ENCODE data around the gene PRSS33.

The PRSS33 gene

GRCh38 chr16:2795395-2796143 is 8.2 kb upstream of the PRSS33 start:
- H3K36me3 ChIP-seq (ENCODE audit: control insufficient read depth, insufficient read depth, low read length): no peaks in the 10 kb centered on the region
- H3K27ac ChIP-seq (ENCODE audit: low read depth, low read length, severe bottlenecking): no peak overlapping the region
- WGBS, 2 experiments (ENCODE audit: insufficient coverage in 2 of 2): 79 to 91% methylated on average over 5 of the region's 7 CpGs
- H3K4me3 ChIP-seq (ENCODE audit: extremely low read depth, insufficient read depth, low read length, poor library complexity, severe bottlenecking): no peak overlapping the region
- peaks cover 7% of the 10 kb centered on the region for H3K4me1 ChIP-seq (ENCODE audit: control insufficient read depth, insufficient read depth, low read length, poor library complexity, severe bottlenecking)
- no peaks in the 10 kb centered on the region for H3K9me3 ChIP-seq (ENCODE audit: control insufficient read depth, low read length)

GRCh38 chr16:2792940-2793339 is 5.6 kb upstream of the PRSS33 start:
- Histone ChIP-seq H3K4me3 (ENCODE audit: extremely low read depth, insufficient read depth, low read length, poor library complexity, severe bottlenecking) (no peak overlapping the region), H3K36me3 (ENCODE audit: control insufficient read depth, insufficient read depth, low read length) (no peaks in the 10 kb centered on the region), H3K4me1 (ENCODE audit: control insufficient read depth, insufficient read depth, low read length, poor library complexity, severe bottlenecking) (peaks cover 7% of the 10 kb centered on the region), H3K9me3 (ENCODE audit: control insufficient read depth, low read length) (no peaks in the 10 kb centered on the region), H3K27ac (ENCODE audit: low read depth, low read length, severe bottlenecking) (no peak overlapping the region)
- WGBS, 2 experiments (ENCODE audit: insufficient coverage in 2 of 2): 78 to 96% methylated on average over 3 to 5 of the region's 10 CpGs

- H3K36me3 ChIP-seq (ENCODE audit: control insufficient read depth, insufficient read depth, low read length): no peaks in the 10 kb centered on the region
- no peaks in the 10 kb centered on the region for H3K9me3 ChIP-seq (ENCODE audit: control insufficient read depth, low read length)
- H3K4me1 ChIP-seq (ENCODE audit: control insufficient read depth, insufficient read depth, low read length, poor library complexity, severe bottlenecking): peaks cover 7% of the 10 kb centered on the region
- WGBS, 2 experiments (ENCODE audit: insufficient coverage in 2 of 2): 87 to 90% methylated on average over 5 to 8 of the region's 8 CpGs
- H3K27ac ChIP-seq (ENCODE audit: low read depth, low read length, severe bottlenecking): no peak overlapping the region
- no peak overlapping the region for H3K4me3 ChIP-seq (ENCODE audit: extremely low read depth, insufficient read depth, low read length, poor library complexity, severe bottlenecking)
These were observed 3.8 kb upstream of the PRSS33 start for GRCh38 chr16:2791174-2791573.

- Histone ChIP-seq H3K27ac (ENCODE audit: low read depth, low read length, severe bottlenecking) (no peak overlapping the region), H3K4me3 (ENCODE audit: extremely low read depth, insufficient read depth, low read length, poor library complexity, severe bottlenecking) (no peak overlapping the region)
- 100% methylated on average over 4 of the region's 5 CpGs; no CpG with 5 or more reads in 1 of the 2 experiments for WGBS, 2 experiments (ENCODE audit: insufficient coverage in 2 of 2)
These were observed 3.3 kb upstream of the PRSS33 start for GRCh38 chr16:2790631-2791030.

GRCh38 chr16:2787961-2788360 is 601 bp upstream of the PRSS33 start:
- WGBS, 2 experiments (ENCODE audit: insufficient coverage in 2 of 2): 51 to 64% methylated on average over 7 of the region's 7 CpGs
- Histone ChIP-seq H3K27ac (ENCODE audit: low read depth, low read length, severe bottlenecking) (no peak overlapping the region), H3K9me3 (ENCODE audit: control insufficient read depth, low read length) (no peaks in the 10 kb centered on the region), H3K4me3 (ENCODE audit: extremely low read depth, insufficient read depth, low read length, poor library complexity, severe bottlenecking) (no peak overlapping the region), H3K4me1 (ENCODE audit: control insufficient read depth, insufficient read depth, low read length, poor library complexity, severe bottlenecking) (no peaks in the 10 kb centered on the region), H3K36me3 (ENCODE audit: control insufficient read depth, insufficient read depth, low read length) (no peaks in the 10 kb centered on the region)

More at GRCh38 chr16:2790631-2791030, 3.3 kb upstream of the PRSS33 start:
- H3K36me3 ChIP-seq (ENCODE audit: control insufficient read depth, insufficient read depth, low read length): no peaks in the 10 kb centered on the region
- H3K4me1 ChIP-seq (ENCODE audit: control insufficient read depth, insufficient read depth, low read length, poor library complexity, severe bottlenecking): peaks cover 2% of the 10 kb centered on the region
- no peaks in the 10 kb centered on the region for H3K9me3 ChIP-seq (ENCODE audit: control insufficient read depth, low read length)

- Histone ChIP-seq H3K4me1 (ENCODE audit: control insufficient read depth, insufficient read depth, low read length, poor library complexity, severe bottlenecking) (no peaks in the 10 kb centered on the region), H3K36me3 (ENCODE audit: control insufficient read depth, insufficient read depth, low read length) (no peaks in the 10 kb centered on the region), H3K27ac (ENCODE audit: low read depth, low read length, severe bottlenecking) (no peak overlapping the region), H3K4me3 (ENCODE audit: extremely low read depth, insufficient read depth, low read length, poor library complexity, severe bottlenecking) (no peak overlapping the region), H3K9me3 (ENCODE audit: control insufficient read depth, low read length) (no peaks in the 10 kb centered on the region)
- 82 to 90% methylated on average over 2 of the region's 3 CpGs for WGBS, 2 experiments (ENCODE audit: insufficient coverage in 2 of 2)
These were observed 571 bp downstream of the PRSS33 start for GRCh38 chr16:2786826-2787151.

GRCh38 chr16:2786061-2786825 is 1.1 kb downstream of the PRSS33 start:
- no peak overlapping the region for H3K4me3 ChIP-seq (ENCODE audit: extremely low read depth, insufficient read depth, low read length, poor library complexity, severe bottlenecking)
- no peaks in the 10 kb centered on the region for H3K9me3 ChIP-seq (ENCODE audit: control insufficient read depth, low read length)
- no peak overlapping the region for H3K27ac ChIP-seq (ENCODE audit: low read depth, low read length, severe bottlenecking)
- no peaks in the 10 kb centered on the region for H3K4me1 ChIP-seq (ENCODE audit: control insufficient read depth, insufficient read depth, low read length, poor library complexity, severe bottlenecking)
- no peaks in the 10 kb centered on the region for H3K36me3 ChIP-seq (ENCODE audit: control insufficient read depth, insufficient read depth, low read length)
- WGBS, 2 experiments (ENCODE audit: insufficient coverage in 2 of 2): 88 to 91% methylated on average over 11 to 12 of the region's 15 CpGs

GRCh38 chr16:2785101-2785991 is 2.0 kb downstream of the PRSS33 start:
- H3K9me3 ChIP-seq (ENCODE audit: control insufficient read depth, low read length): no peaks in the 10 kb centered on the region
- H3K4me1 ChIP-seq (ENCODE audit: control insufficient read depth, insufficient read depth, low read length, poor library complexity, severe bottlenecking): no peaks in the 10 kb centered on the region
- H3K36me3 ChIP-seq (ENCODE audit: control insufficient read depth, insufficient read depth, low read length): no peaks in the 10 kb centered on the region
- WGBS, 2 experiments (ENCODE audit: insufficient coverage in 2 of 2): 70 to 71% methylated on average over 61 to 72 of the region's 79 CpGs
- no peak overlapping the region for H3K27ac ChIP-seq (ENCODE audit: low read depth, low read length, severe bottlenecking)
- no peak overlapping the region for H3K4me3 ChIP-seq (ENCODE audit: extremely low read depth, insufficient read depth, low read length, poor library complexity, severe bottlenecking)

- Histone ChIP-seq H3K4me1 (ENCODE audit: control insufficient read depth, insufficient read depth, low read length, poor library complexity, severe bottlenecking) (no peaks in the 10 kb centered on the region), H3K9me3 (ENCODE audit: control insufficient read depth, low read length) (no peaks in the 10 kb centered on the region), H3K27ac (ENCODE audit: low read depth, low read length, severe bottlenecking) (no peak overlapping the region), H3K4me3 (ENCODE audit: extremely low read depth, insufficient read depth, low read length, poor library complexity, severe bottlenecking) (no peak overlapping the region), H3K36me3 (ENCODE audit: control insufficient read depth, insufficient read depth, low read length) (no peaks in the 10 kb centered on the region)
- 88% methylated on average over 12 of the region's 15 CpGs for WGBS, 2 experiments (ENCODE audit: insufficient coverage in 2 of 2)
These were observed 2.8 kb downstream of the PRSS33 start for GRCh38 chr16:2784358-2785100.

All from mesodermal cell (in vitro differentiated cells).